ENCODE data around the gene ADAMTS1. TPM values are rescaled to one million over a fixed set of nuclear protein-coding genes. Genes with fewer than 3 reads are reported as not detected.
A peak's percentile ranks its signal among the peaks of the same experiment; 100 is the strongest.
"Not testable (repeated sequence)": the region's sequence is repeated elsewhere in the genome, so short reads cannot be mapped to it uniquely, and the experiment has no call there.

ADAMTS1 gene
- 1.4 and 3.7 TPM in 2 replicates for total RNA-seq

- DNase-seq (ENCODE audit: low read depth in 2 of 2) = peak; percentile 70 to 71
Observed at GRCh38 chr21:26845066-26845758, at the start of gene ADAMTS1. Gene ADAMTS1, minus strand, starts transcription at chr21:26845409. Its CDS starts 455 bp downstream, at chr21:26844954.

GRCh38 chr21:26892151-26892550 is 46.9 kb upstream of the ADAMTS1 start:
- no peak for DNase-seq (ENCODE audit: low read depth in 2 of 2)

- DNase-seq (ENCODE audit: low read depth in 2 of 2) = no peak
Observed at GRCh38 chr21:26888931-26889330, 43.7 kb upstream of the ADAMTS1 start.

- DNase-seq (ENCODE audit: low read depth in 2 of 2) = no peak
Observed at GRCh38 chr21:26888256-26888655, 43.0 kb upstream of the ADAMTS1 start.

- no peak for DNase-seq (ENCODE audit: low read depth in 2 of 2)
Observed at GRCh38 chr21:26887251-26887650, 42.0 kb upstream of the ADAMTS1 start.

- DNase-seq (ENCODE audit: low read depth in 2 of 2) = no peak
Observed at GRCh38 chr21:26884436-26884835, 39.2 kb upstream of the ADAMTS1 start.

- DNase-seq (ENCODE audit: low read depth in 2 of 2) = no peak
Observed at GRCh38 chr21:26883768-26884167, 38.6 kb upstream of the ADAMTS1 start.

GRCh38 chr21:26881504-26882228 is 36.5 kb upstream of the ADAMTS1 start:
- DNase-seq (ENCODE audit: low read depth in 2 of 2) = peak; percentile 16 to 40

- DNase-seq (ENCODE audit: low read depth in 2 of 2) = no peak
Observed at GRCh38 chr21:26877018-26877417, 31.8 kb upstream of the ADAMTS1 start.

GRCh38 chr21:26874347-26874746 is 29.1 kb upstream of the ADAMTS1 start:
- DNase-seq (ENCODE audit: low read depth in 2 of 2) = no peak

GRCh38 chr21:26865857-26866256 is 20.6 kb upstream of the ADAMTS1 start:
- DNase-seq (ENCODE audit: low read depth in 2 of 2) = no peak

- DNase-seq (ENCODE audit: low read depth in 2 of 2) = not testable (repeated sequence)
Observed at GRCh38 chr21:26856871-26857350, 11.7 kb upstream of the ADAMTS1 start.

- DNase-seq (ENCODE audit: low read depth in 2 of 2) = not testable (repeated sequence)
Observed at GRCh38 chr21:26854695-26855094, 9.5 kb upstream of the ADAMTS1 start.

GRCh38 chr21:26852423-26852822 is 7.2 kb upstream of the ADAMTS1 start:
- DNase-seq (ENCODE audit: low read depth in 2 of 2) = no peak

GRCh38 chr21:26851109-26851944 is 6.1 kb upstream of the ADAMTS1 start:
- DNase-seq (ENCODE audit: low read depth in 2 of 2) = no peak

GRCh38 chr21:26850116-26850643 is 5.0 kb upstream of the ADAMTS1 start:
- DNase-seq (ENCODE audit: low read depth in 2 of 2) = peak; percentile 57 to 61

GRCh38 chr21:26849428-26850115 is 4.4 kb upstream of the ADAMTS1 start:
- peak; percentile 70 to 73 for DNase-seq (ENCODE audit: low read depth in 2 of 2)

- no peak for DNase-seq (ENCODE audit: low read depth in 2 of 2)
Observed at GRCh38 chr21:26847921-26848320, 2.7 kb upstream of the ADAMTS1 start.

GRCh38 chr21:26847002-26847401 is 1.8 kb upstream of the ADAMTS1 start:
- no peak for DNase-seq (ENCODE audit: low read depth in 2 of 2)

- DNase-seq (ENCODE audit: low read depth in 2 of 2) = peak; percentile 17 to 68
Observed at GRCh38 chr21:26846036-26846931, 1.1 kb upstream of the ADAMTS1 start.
